ENCODE results near the gene DCHS2. TPM values are rescaled to one million over a fixed set of nuclear protein-coding genes. Genes with fewer than 3 reads are reported as not detected.

The DCHS2 gene
- total RNA-seq, 1 donor = 0.31 TPM

Other genes starting within 250 kb of the DCHS2 start
- 60.6 TPM for gene PLRG1, start 58.6 kb upstream of the DCHS2 start, total RNA-seq
- not detected for gene FGB, start 71.2 kb upstream of the DCHS2 start, total RNA-seq
- gene FGA, start 98.9 kb upstream of the DCHS2 start, total RNA-seq = not detected
- not detected for gene FGG, start 120.9 kb upstream of the DCHS2 start, total RNA-seq